IMR-90 (cell line): ENCODE measurements around the gene CYS1. TPM values are rescaled to one million over a fixed set of nuclear protein-coding genes. Genes with fewer than 3 reads are reported as not detected.

ENCODE experiments used
- ATAC-seq: fragments of 200-7000 bp; cut with Tn5 transposase; 2 replicates; pipeline ENCODE4 v1.9.1; 2020; ENCODE audit warnings: low read depth, mild to moderate bottlenecking, moderate library complexity
- BruUV-seq: library from RNA; stranded (reverse); fragments of 400-500 nt; replicated peaks from 2 replicates; lab custom pipeline; 2021; lab: Mats Ljungman, UMichigan
- CTCF ChIA-PET: fragments of 300-600 bp; formaldehyde crosslinking; extraction: SDS; loops from one replicate; lab custom pipeline; 2021; ENCODE audit warnings: antibody characterized with exemption; lab: Yijun Ruan, JAX
- POLR2A ChIA-PET: fragments of 300-600 bp; sonication (Branson Sonifier 250); formaldehyde crosslinking; loops from one replicate; lab custom pipeline; 2022; ENCODE audit warnings: antibody characterized with exemption; ENCODE audit not compliant: unreplicated experiment; lab: Charles Lee
- DNase-seq: peaks from one replicate; pipeline ENCODE4 v3.0.0; 2013
- H2AFZ ChIP-seq: replicated peaks from 2 replicates; pipeline ENCODE3; 2013; ENCODE audit warnings: low read length, mild to moderate bottlenecking; ENCODE audit not compliant: poor library complexity
- H2AK5ac ChIP-seq: 2 replicates; pipeline ENCODE4 v1.6.1; 2013; ENCODE audit warnings: low read depth, low read length, inconsistent platforms
- H2AK9ac ChIP-seq: replicated peaks from 2 replicates; pipeline ENCODE3; 2013; ENCODE audit warnings: mild to moderate bottlenecking, low read depth, low read length, moderate library complexity; ENCODE audit not compliant: poor library complexity
- H2BK120ac ChIP-seq: 2 replicates; pipeline ENCODE4 v1.6.1; 2013; ENCODE audit warnings: low read depth, low read length, inconsistent platforms
- H2BK15ac ChIP-seq: 3 replicates; pipeline ENCODE4 v1.6.1; 2013; ENCODE audit warnings: low read depth, low read length, inconsistent platforms
- H2BK20ac ChIP-seq: 2 replicates; pipeline ENCODE4 v1.6.1; 2013; ENCODE audit warnings: low read depth, mild to moderate bottlenecking, inconsistent platforms, low read length, moderate library complexity
- H2BK5ac ChIP-seq: 2 replicates; pipeline ENCODE4 v1.6.1; 2013; ENCODE audit warnings: mild to moderate bottlenecking, low read depth, low read length, inconsistent platforms; ENCODE audit not compliant: poor library complexity, severe bottlenecking
- H3K14ac ChIP-seq: replicated peaks from 2 replicates; pipeline ENCODE4 v1.6.1; 2013; ENCODE audit warnings: low read depth, low read length, inconsistent platforms
- H3K18ac ChIP-seq: 2 replicates; pipeline ENCODE4 v1.6.1; 2013; ENCODE audit warnings: low read depth, low read length, control low read depth
- H3K23ac ChIP-seq: 2 replicates; pipeline ENCODE4 v1.6.1; 2013; ENCODE audit warnings: low read depth, low read length, inconsistent platforms
- H3K27ac ChIP-seq: 2 replicates; pipeline ENCODE4 v1.5.1; 2013; ENCODE audit warnings: mild to moderate bottlenecking, control low read depth, low read length; ENCODE audit not compliant: insufficient read depth
- H3K27me3 ChIP-seq: 2 replicates; pipeline ENCODE4 v1.6.1; 2013; ENCODE audit warnings: low read length; ENCODE audit not compliant: control insufficient read depth, insufficient read depth
- H3K36me3 ChIP-seq: 2 replicates; pipeline ENCODE4 v1.6.1; 2013; ENCODE audit warnings: low read length, mixed read lengths; ENCODE audit not compliant: control insufficient read depth, insufficient read depth
- H3K4ac ChIP-seq: 2 replicates; pipeline ENCODE4 v1.6.1; 2013; ENCODE audit warnings: low read depth, low read length, inconsistent platforms
- H3K4me1 ChIP-seq: 2 replicates; pipeline ENCODE4 v1.6.1; 2013; ENCODE audit warnings: low read length, mixed read lengths; ENCODE audit not compliant: control insufficient read depth, insufficient read depth
- H3K4me2 ChIP-seq: 2 replicates; pipeline ENCODE4 v1.6.1; 2013; ENCODE audit warnings: low read depth, mild to moderate bottlenecking, control low read depth, low read length, moderate library complexity
- H3K4me3 ChIP-seq: 2 replicates; pipeline ENCODE4 v1.5.1; 2013; ENCODE audit warnings: low read depth, mild to moderate bottlenecking, control low read depth, low read length, moderate library complexity; ENCODE audit not compliant: insufficient read depth
- H3K56ac ChIP-seq: 2 replicates; pipeline ENCODE4 v1.6.1; 2013; ENCODE audit warnings: low read length, inconsistent platforms; ENCODE audit not compliant: insufficient read depth; ENCODE audit errors: extremely low read depth
- H3K79me1 ChIP-seq, 2 experiments: 2 replicates each; pipeline ENCODE4 v1.6.1; 2013; ENCODE audit warnings: low read length in 2 of 2, inconsistent platforms in 1 of 2, low read depth in 1 of 2
- H3K9ac ChIP-seq: 2 replicates; pipeline ENCODE4 v1.6.1; 2013; ENCODE audit warnings: low read depth, low read length, control low read depth
- H3K9me1 ChIP-seq: 2 replicates; pipeline ENCODE4 v1.6.1; 2013; ENCODE audit warnings: low read length, inconsistent platforms; ENCODE audit not compliant: insufficient read depth
- H3K9me3 ChIP-seq: 2 replicates; pipeline ENCODE4 v1.6.1; 2013; ENCODE audit warnings: low read length; ENCODE audit not compliant: control insufficient read depth, insufficient read depth
- H4K20me1 ChIP-seq: 2 replicates; pipeline ENCODE4 v1.6.1; 2013; ENCODE audit warnings: low read length, inconsistent platforms; ENCODE audit not compliant: insufficient read depth
- H4K5ac ChIP-seq: 2 replicates; pipeline ENCODE4 v1.6.1; 2013; ENCODE audit warnings: mild to moderate bottlenecking, low read depth, low read length, control low read depth
- H4K8ac ChIP-seq, 2 experiments: 2 replicates each; pipeline ENCODE4 v1.6.1; 2013; ENCODE audit warnings: low read depth in 2 of 2, low read length in 2 of 2, control low read depth in 1 of 2, inconsistent platforms in 1 of 2
- H4K91ac ChIP-seq: 2 replicates; pipeline ENCODE4 v1.6.1; 2013; ENCODE audit warnings: low read depth, low read length, inconsistent platforms; ENCODE audit not compliant: insufficient read depth
- CEBPB ChIP-seq: IDR thresholded peaks from 2 replicates; pipeline ENCODE4 v1.6.1; 2012; ENCODE audit warnings: low read depth, low read length, improper control_type of control experiment
- CHD1 ChIP-seq: IDR thresholded peaks from 2 replicates; pipeline ENCODE4 v1.6.1; 2012; ENCODE audit warnings: low read depth, low read length, improper control_type of control experiment
- FOS ChIP-seq: fragments of 150-350 bp; IDR thresholded peaks from 2 replicates; pipeline ENCODE4 v1.6.1; 2016; ENCODE audit warnings: low read depth, low read length
- MAZ ChIP-seq: IDR thresholded peaks from 2 replicates; pipeline ENCODE4 v1.6.1; 2012; ENCODE audit warnings: low read depth, mild to moderate bottlenecking, low read length, improper control_type of control experiment, moderate library complexity, borderline replicate concordance
- SMC3 ChIP-seq: fragments of 150-350 bp; IDR thresholded peaks from 2 replicates; pipeline ENCODE4 v1.6.1; 2016; ENCODE audit warnings: low read depth, mild to moderate bottlenecking, antibody characterized with exemption, low read length, moderate library complexity
- WGBS, 2 experiments: methylation state at CpG; one replicate each; pipeline versions ENCODE4 v1.1.5 to v1.1.7; 2013; ENCODE audit warnings: missing lambda C conversion rate in 2 of 2; ENCODE audit not compliant: insufficient read length in 1 of 2; ENCODE audit errors: extremely low coverage in 2 of 2; 5-methylcytosine and 5-hydroxymethylcytosine counted together
- dilution Hi-C: fragments of 300-500 bp; cut with HindIII; formaldehyde crosslinking; loops from one replicate; pipeline ENCODE4 v1.14.3; 2018; ENCODE audit warnings: low sequenced_read_pairs; ENCODE audit not compliant: unreplicated experiment
- in situ Hi-C: fragments of 300-500 bp; cut with MboI; formaldehyde crosslinking; loops from 3 replicates; pipeline ENCODE4 v1.14.3; 2019; ENCODE audit warnings: low sequenced_read_pairs, inconsistent platforms, mixed read lengths
- intact Hi-C: fragments of 100-400 bp; cut with micrococcal nuclease; formaldehyde crosslinking; loops from 2 replicates; pipeline ENCODE4 v1.10.0; 2022
- polyA plus RNA-seq, 3 experiments: library from polyadenylated mRNA; depleted of rRNA; stranded (reverse); fragments of >200 nt; gene quantifications; 2 replicates each; pipeline ENCODE4 v1.2.3, GENCODE V29; 2012; ENCODE audit warnings: low replicate concordance in 1 of 3
- total RNA-seq: library from RNA; depleted of rRNA; stranded (reverse); fragments of >200 nt; gene quantifications from 2 replicates; pipeline ENCODE4 v1.2.3, GENCODE V29; 2012
- TF ChIP-seq, protein P1 (sequence below): fragments of 150-350 bp; IDR thresholded peaks from 2 replicates; pipeline ENCODE4 v1.6.1; 2016; ENCODE audit warnings: low read depth, mild to moderate bottlenecking, low read length, moderate library complexity, borderline replicate concordance
- TF ChIP-seq, protein P2 (sequence below): fragments of 150-350 bp; IDR thresholded peaks from 2 replicates; pipeline ENCODE4 v1.6.1; 2017; ENCODE audit warnings: mild to moderate bottlenecking, antibody characterized with exemption, low read length, low read depth

CYS1 gene
- total and polyA plus RNA-seq, 2 of the 4 experiments (the other 2 are of a cell fraction), result under 0.01 to 0.12 TPM

DNA sequence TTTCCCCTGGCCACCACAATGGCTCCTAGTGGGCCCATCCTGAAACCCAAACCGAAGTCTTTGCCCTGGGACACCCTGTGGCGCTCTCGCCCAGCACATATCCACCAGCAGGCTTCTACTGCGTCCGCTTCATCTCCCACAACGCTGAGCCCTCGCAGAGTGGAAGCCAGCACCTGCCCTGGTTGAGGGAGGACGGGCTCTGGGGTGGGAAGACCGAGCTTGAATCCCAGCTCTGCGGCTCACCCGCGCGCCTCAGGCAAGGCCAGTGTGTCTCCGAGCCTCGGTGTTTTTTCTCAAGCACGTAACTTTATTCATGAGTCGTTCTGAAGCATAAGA, 21.2 kb downstream of the CYS1 start:
- 85% methylated on average over 6 of the region's 17 CpGs; no CpG with 5 or more reads in 1 of the 2 experiments for WGBS, 2 experiments
- ATAC-seq (no peak), DNase-seq (no peak)
- H4K8ac ChIP-seq, result no peak overlapping the region
- H3K9ac ChIP-seq, result no peak overlapping the region
- no peaks in the 10 kb centered on the region for H3K36me3 ChIP-seq
- H3K4me3 ChIP-seq, result no peak overlapping the region
- in situ Hi-C loops, result no loop called here
- no peak overlapping the region for H2BK20ac ChIP-seq
- no peak overlapping the region for H2BK120ac ChIP-seq
- H3K27ac ChIP-seq, result no peak overlapping the region
- POLR2A ChIA-PET, result no interaction called here
- H3K56ac ChIP-seq, result no peak overlapping the region
- no peak overlapping the region for H2AK5ac ChIP-seq
- H3K14ac ChIP-seq, result no peak overlapping the region
- H4K5ac ChIP-seq, result no peak overlapping the region
- H3K9me3 ChIP-seq, result no peaks in the 10 kb centered on the region
- H3K4me2 ChIP-seq, result no peak overlapping the region
- no peaks in the 10 kb centered on the region; the same call in 1 of the 2 replicates for H4K20me1 ChIP-seq
- dilution Hi-C loops, result no loop called here
- no peak overlapping the region for H2BK5ac ChIP-seq
- H4K91ac ChIP-seq, result no peak overlapping the region
- peaks cover 2% of the 10 kb centered on the region; the same call in 1 of the 2 replicates for H3K27me3 ChIP-seq
- H3K9me1 ChIP-seq, result peaks cover 3% of the 10 kb centered on the region; the same call in 1 of the 2 replicates
- intact Hi-C loops, result no loop called here
- no peak overlapping the region for H3K23ac ChIP-seq
- H2BK15ac ChIP-seq, result no peak overlapping the region
- H3K79me1 ChIP-seq, result no peaks in the 10 kb centered on the region
- no peak overlapping the region for H3K4ac ChIP-seq
- CTCF ChIA-PET, result no interaction called here
- no TSS peak for BruUV-seq
- TF ChIP-seq FOS (no peak), MAZ (no peak), CEBPB (no peak), CHD1 (no peak), SMC3 (no peak)
- TF ChIP-seq, protein P1, sequence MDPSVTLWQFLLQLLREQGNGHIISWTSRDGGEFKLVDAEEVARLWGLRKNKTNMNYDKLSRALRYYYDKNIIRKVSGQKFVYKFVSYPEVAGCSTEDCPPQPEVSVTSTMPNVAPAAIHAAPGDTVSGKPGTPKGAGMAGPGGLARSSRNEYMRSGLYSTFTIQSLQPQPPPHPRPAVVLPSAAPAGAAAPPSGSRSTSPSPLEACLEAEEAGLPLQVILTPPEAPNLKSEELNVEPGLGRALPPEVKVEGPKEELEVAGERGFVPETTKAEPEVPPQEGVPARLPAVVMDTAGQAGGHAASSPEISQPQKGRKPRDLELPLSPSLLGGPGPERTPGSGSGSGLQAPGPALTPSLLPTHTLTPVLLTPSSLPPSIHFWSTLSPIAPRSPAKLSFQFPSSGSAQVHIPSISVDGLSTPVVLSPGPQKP, result no peak
- TF ChIP-seq, protein P2, sequence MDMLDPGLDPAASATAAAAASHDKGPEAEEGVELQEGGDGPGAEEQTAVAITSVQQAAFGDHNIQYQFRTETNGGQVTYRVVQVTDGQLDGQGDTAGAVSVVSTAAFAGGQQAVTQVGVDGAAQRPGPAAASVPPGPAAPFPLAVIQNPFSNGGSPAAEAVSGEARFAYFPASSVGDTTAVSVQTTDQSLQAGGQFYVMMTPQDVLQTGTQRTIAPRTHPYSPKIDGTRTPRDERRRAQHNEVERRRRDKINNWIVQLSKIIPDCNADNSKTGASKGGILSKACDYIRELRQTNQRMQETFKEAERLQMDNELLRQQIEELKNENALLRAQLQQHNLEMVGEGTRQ, result no peak
- no peak overlapping the region for H2AK9ac ChIP-seq
- H2AFZ ChIP-seq, result no peak overlapping the region
- no peak overlapping the region for H3K18ac ChIP-seq
- H3K4me1 ChIP-seq, result peaks cover 12% of the 10 kb centered on the region; the same call in 1 of the 2 replicates
